ENCODE measurements around the gene RASD2.
"Not testable (repeated sequence)": the region's sequence is repeated elsewhere in the genome, so short reads cannot be mapped to it uniquely, and the experiment has no call there.

Gene RASD2

DNA sequence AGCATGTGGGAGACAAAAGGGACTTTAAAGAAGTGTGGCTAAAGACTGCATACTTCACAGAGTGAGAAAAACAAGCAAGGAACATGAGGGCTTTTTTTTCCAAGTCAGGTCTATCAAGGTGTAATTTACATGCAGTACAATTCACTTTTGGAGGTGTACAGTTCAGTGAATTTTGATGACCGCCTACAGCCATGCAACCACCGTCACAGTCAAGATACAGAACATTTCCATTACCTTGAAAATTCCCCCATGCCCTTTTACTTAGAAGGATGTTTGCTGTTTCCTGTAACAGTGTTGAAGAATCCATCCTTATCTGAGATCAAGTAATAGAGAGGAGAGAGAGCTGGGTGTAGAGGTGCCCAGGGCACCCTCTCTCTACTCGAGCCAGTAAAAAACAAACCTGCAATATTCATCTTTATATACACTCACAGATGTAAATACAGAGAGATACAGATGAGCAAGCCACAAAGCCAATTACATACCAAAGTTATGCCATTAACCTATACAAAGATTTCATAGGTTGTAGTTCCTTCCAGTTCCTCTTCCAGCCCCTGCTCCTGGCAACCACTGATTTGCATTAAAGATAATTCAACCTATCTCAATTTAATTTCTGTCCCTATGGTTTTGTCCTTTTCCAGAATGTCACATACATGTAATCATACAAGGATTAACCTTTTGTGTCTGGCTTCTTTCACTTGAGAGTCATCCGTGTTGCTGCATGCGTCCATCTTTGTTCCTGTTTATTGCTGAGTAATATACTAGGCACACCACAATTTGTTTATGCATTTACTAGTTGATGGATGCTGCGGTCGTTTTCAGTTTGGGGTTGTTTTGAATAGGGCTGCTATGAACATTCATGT lies 35.0 kb upstream of the RASD2 start:
- TF ChIP-seq, protein P1, sequence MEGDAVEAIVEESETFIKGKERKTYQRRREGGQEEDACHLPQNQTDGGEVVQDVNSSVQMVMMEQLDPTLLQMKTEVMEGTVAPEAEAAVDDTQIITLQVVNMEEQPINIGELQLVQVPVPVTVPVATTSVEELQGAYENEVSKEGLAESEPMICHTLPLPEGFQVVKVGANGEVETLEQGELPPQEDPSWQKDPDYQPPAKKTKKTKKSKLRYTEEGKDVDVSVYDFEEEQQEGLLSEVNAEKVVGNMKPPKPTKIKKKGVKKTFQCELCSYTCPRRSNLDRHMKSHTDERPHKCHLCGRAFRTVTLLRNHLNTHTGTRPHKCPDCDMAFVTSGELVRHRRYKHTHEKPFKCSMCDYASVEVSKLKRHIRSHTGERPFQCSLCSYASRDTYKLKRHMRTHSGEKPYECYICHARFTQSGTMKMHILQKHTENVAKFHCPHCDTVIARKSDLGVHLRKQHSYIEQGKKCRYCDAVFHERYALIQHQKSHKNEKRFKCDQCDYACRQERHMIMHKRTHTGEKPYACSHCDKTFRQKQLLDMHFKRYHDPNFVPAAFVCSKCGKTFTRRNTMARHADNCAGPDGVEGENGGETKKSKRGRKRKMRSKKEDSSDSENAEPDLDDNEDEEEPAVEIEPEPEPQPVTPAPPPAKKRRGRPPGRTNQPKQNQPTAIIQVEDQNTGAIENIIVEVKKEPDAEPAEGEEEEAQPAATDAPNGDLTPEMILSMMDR (conservative IDR thresholded peaks at IDR 0.05) = no peak
- H3K27ac ChIP-seq = peak overlapping the region; percentile 49

DNA sequence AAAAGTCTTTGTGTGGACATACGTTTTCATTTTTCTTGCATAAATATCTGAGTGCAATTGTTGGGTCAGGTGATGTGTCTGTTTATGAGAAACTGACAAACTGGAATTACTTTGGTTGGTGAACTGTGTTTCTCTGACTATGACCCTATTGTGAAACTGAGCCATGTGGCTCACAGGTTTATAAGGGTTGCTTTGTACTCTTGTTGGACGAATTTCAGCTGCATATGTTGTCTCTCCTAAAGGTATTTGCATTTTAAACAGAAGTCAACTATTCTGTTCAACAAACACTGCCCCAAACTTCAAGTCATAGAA lies 34.4 kb upstream of the RASD2 start:
- TF ChIP-seq, protein P1 (conservative IDR thresholded peaks at IDR 0.05) = no peak
- H3K27ac ChIP-seq = peak overlapping the region; percentile 49

DNA sequence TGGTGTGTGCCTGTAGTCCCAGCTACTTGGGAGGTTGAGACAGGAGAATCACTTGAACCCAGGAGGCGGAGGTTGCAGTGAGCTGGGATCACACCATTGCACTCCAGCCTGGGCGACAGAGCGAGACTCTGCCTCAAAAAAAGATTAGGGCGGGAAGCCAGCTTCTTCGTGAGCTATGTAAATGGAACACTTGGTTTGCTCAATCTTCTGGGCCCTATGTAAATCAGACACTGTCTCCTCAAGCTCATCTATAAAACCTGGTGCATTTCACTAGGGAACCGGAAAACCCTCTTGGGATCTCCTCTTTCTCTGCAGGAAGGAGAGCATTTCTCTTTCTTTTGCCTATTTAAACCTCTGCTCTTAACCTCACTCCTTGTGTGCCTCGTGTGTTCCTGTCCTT lies 32.8 kb upstream of the RASD2 start:
- peak overlapping the region; percentile 9; the same call in 1 of the 2 replicates for H3K27ac ChIP-seq

DNA sequence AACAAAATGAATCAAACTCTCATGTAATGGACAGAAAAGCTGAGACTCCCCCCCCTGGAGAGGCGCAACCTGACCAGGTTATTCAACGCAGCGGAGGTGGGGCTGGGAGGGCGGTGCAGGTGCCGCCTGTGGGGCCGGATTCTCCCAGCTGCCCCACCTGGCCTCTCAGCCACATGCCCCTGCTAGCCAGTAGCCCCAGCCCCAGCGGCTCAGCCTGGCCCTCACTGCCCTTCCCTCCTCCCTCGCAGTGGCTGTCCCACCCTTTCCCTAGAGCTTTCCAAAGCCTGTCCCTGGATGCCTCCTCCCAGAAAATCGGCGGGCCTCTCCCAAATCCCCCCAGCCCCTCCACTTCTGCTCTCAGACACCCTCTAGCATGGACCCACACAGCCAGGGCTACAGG lies 31.2 kb upstream of the RASD2 start:
- TF ChIP-seq, protein P1 (conservative IDR thresholded peaks at IDR 0.05) = no peak
- no peak overlapping the region for H3K27ac ChIP-seq

DNA sequence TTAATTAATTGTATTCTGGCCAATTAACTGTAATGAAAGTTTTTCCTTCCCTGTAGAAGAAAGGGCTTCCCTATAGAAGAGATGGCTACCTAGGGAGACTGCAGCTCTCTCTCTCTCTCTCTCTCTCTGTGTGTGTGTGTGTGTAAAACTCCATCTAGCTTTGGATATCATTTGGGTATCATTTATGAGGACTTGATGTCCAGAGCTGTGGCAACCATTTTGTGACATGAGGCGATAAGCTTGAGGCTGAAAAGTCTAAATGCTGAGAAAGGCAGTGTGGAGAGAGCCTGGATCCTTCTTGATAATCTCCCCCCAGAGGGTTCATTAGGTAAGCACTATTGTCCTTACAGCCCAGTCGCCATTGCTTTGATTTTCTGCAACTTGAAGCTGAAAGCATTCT lies 30.7 kb upstream of the RASD2 start:
- no peak overlapping the region for H3K27ac ChIP-seq
- TF ChIP-seq, protein P1 (conservative IDR thresholded peaks at IDR 0.05) = no peak

DNA sequence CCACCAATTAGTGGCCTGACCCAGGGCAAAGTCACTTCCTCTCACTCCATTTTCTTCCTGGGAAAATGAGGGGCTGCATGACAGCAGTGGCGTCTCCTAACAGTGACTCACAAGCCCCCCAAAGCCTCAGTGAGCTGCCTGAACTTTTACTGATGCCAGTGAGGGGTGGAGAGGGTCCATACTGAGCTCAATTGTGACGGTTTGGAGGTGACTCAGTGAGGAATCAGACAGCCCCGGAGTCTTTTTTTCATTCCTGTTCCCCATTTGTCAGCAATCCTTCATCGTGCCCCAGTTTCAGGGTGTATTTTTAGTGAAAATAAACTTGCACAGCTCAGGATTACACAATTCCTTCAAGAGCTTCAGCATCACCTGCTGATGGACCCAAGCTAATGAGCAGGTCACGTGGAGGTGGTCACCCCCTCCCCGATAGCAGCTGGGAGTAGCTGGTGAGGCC lies 30.1 kb upstream of the RASD2 start:
- no peak overlapping the region for H3K27ac ChIP-seq
- TF ChIP-seq, protein P1 (conservative IDR thresholded peaks at IDR 0.05) = no peak

DNA sequence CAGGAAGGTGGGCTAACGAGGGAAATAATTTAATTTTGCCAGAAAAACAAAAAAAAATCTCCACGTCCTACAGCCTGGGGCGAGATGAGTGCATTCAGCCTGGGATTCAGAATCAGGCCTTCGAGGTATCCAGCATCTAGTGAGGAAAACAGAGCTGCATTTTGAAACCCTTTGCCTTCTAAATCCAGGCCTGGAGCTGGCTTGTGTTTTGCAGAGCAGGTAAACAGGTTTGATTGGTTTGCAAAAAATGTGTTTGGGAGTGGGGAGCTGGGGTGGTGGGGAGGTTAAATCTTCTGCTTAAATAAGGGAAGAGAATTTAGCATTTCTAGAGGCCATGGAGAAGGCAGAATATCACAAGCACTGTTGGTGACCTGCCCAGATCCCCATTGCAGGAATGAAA lies 29.7 kb upstream of the RASD2 start:
- TF ChIP-seq, protein P1 (conservative IDR thresholded peaks at IDR 0.05) = no peak

DNA sequence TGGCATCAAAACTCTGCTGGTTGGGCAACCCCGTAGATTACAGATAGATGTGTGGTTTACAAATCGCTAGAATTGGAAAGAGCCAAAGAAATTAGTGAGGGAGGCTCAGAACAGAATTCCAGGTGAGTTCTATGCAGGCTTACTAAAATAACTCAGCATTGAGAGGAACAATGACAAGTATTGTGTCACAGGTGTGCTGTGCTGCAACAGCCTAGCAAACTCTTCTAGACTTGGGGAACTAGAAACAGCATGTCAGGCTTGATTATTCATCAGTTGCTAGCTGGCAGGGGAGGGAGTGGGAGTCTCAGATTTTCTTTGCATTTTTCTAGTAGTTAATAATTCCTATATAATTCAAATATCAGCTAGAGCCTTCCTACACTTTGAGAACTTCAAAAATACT lies 26.3 kb upstream of the RASD2 start:
- H3K27ac ChIP-seq = no peak overlapping the region
- TF ChIP-seq, protein P1 (conservative IDR thresholded peaks at IDR 0.05) = no peak

More for the DNA sequence above, 29.7 kb upstream of the RASD2 start:
- H3K27ac ChIP-seq = no peak overlapping the region

DNA sequence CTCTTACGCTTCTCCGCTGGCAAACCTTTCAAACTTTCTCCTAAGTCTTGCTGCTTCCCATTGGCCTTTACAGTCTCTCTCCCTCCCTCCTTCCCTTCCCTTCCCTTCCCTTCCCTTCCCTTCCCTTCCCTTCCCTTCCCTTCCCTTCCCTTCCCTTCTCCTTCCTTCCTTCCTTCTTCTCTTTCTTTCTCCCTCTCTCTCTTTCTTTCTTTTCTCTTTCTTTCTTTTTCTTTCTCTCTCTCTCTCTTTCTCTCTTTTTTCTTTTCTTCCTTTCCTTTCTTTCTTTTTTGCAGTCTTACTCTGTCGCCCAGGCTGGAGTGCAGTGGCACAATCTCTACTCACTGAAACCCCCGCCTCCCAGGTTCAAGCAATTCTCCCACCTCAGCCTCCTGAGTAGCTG lies 24.7 kb upstream of the RASD2 start:
- not testable (repeated sequence) for H3K27ac ChIP-seq

All from VCaP (cell line).